HG02938 (cell line): ENCODE data around the gene PPP1R3F.
A peak's percentile ranks its signal among the peaks of the same experiment; 100 is the strongest.

ENCODE experiments used
- ATAC-seq: cut with Tn5 transposase; IDR thresholded peaks from one replicate; pipeline ENCODE4 v1.9.1; 2021; ENCODE audit warnings: mild to moderate bottlenecking, moderate library complexity; ENCODE audit not compliant: unreplicated experiment

The PPP1R3F gene

GRCh38 chrX:49247916-49248811 lies 21.4 kb upstream of the PPP1R3F start:
- ATAC-seq, result no peak

GRCh38 chrX:49249071-49249470 lies 20.5 kb upstream of the PPP1R3F start:
- ATAC-seq, result no peak

GRCh38 chrX:49249616-49250015 lies 20.0 kb upstream of the PPP1R3F start:
- ATAC-seq, result no peak

- ATAC-seq, result no peak
These were observed 19.5 kb upstream of the PPP1R3F start for GRCh38 chrX:49250066-49250465.

- ATAC-seq, result no peak
These were observed 19.0 kb upstream of the PPP1R3F start for GRCh38 chrX:49250578-49250977.

GRCh38 chrX:49251325-49251724 lies 18.3 kb upstream of the PPP1R3F start:
- ATAC-seq, result no peak

- no peak for ATAC-seq
These were observed 15.0 kb upstream of the PPP1R3F start for GRCh38 chrX:49254639-49255038.

- no peak for ATAC-seq
These were observed 13.2 kb upstream of the PPP1R3F start for GRCh38 chrX:49256268-49256995.

GRCh38 chrX:49257074-49257790 lies 12.4 kb upstream of the PPP1R3F start:
- ATAC-seq, result no peak

GRCh38 chrX:49257846-49258748 lies 11.5 kb upstream of the PPP1R3F start:
- no peak for ATAC-seq

GRCh38 chrX:49258749-49259124 lies 10.9 kb upstream of the PPP1R3F start:
- no peak for ATAC-seq

- no peak for ATAC-seq
These were observed 9.2 kb upstream of the PPP1R3F start for GRCh38 chrX:49260221-49260985.

GRCh38 chrX:49262603-49263002 lies 7.0 kb upstream of the PPP1R3F start:
- no peak for ATAC-seq

GRCh38 chrX:49263631-49264030 lies 6.0 kb upstream of the PPP1R3F start:
- ATAC-seq, result no peak

GRCh38 chrX:49264460-49264859 lies 5.1 kb upstream of the PPP1R3F start, which contains the start of gene FOXP3:
FOXP3 (minus strand) TSS chrX:49264710; CDS start chrX:49258505, 6,205 bp downstream.
- no peak for ATAC-seq

- no peak for ATAC-seq
These were observed 2.8 kb upstream of the PPP1R3F start for GRCh38 chrX:49266523-49267445.

GRCh38 chrX:49268702-49269009 lies 937 bp upstream of the PPP1R3F start:
- ATAC-seq, result no peak

- peak; percentile 89 for ATAC-seq
These were observed 405 bp upstream of the PPP1R3F start for GRCh38 chrX:49269010-49269766.
